GM12892 (cell line): ENCODE data around the gene PEMT.

Experiments
- POLR2A ChIP-seq: IDR thresholded peaks from 2 replicates; pipeline ENCODE4 v1.6.1; 2011; ENCODE audit warnings: low read depth, low read length, control low read depth
- POLR2AphosphoS5 ChIP-seq: IDR thresholded peaks from 2 replicates; pipeline ENCODE4 v1.6.1; 2011; ENCODE audit warnings: low read depth, low read length, control low read depth
- TAF1 ChIP-seq: IDR thresholded peaks from 2 replicates; pipeline ENCODE4 v1.6.1; 2011; ENCODE audit warnings: low read depth, mild to moderate bottlenecking, control low read depth, low read length, borderline replicate concordance

DNA sequence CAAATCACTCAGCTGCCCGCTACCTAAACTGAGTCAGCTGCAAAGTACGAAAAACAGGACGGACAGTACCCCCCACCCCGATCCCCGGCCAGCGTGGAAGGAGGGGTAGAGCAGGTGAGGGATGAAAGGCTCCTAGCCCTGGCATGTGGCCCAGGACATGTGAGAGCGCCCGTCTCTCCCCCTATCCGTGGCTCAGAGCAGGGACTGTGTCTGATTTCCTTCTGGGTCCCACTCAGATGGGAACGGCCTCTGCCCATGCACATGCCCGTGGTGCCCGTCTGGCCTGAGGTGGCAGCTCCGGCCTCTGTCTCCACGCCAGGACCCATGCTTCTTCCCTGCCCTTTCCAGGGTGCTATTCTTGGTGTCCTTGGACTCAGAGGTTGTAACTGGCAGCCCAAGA is 65.1 kb downstream of the PEMT start:
- TF ChIP-seq POLR2A (no peak), POLR2AphosphoS5 (no peak), TAF1 (no peak)
